HG02623 (cell line): Measurements from ENCODE around the gene SCFD2.
"Not testable (repeated sequence)": the region's sequence is repeated elsewhere in the genome, so short reads cannot be mapped to it uniquely, and the experiment has no call there.

Experiments
- ATAC-seq: cut with Tn5 transposase; IDR thresholded peaks from one replicate; pipeline ENCODE4 v1.9.1; 2021; ENCODE audit warnings: moderate library complexity; ENCODE audit not compliant: unreplicated experiment

SCFD2 gene

DNA sequence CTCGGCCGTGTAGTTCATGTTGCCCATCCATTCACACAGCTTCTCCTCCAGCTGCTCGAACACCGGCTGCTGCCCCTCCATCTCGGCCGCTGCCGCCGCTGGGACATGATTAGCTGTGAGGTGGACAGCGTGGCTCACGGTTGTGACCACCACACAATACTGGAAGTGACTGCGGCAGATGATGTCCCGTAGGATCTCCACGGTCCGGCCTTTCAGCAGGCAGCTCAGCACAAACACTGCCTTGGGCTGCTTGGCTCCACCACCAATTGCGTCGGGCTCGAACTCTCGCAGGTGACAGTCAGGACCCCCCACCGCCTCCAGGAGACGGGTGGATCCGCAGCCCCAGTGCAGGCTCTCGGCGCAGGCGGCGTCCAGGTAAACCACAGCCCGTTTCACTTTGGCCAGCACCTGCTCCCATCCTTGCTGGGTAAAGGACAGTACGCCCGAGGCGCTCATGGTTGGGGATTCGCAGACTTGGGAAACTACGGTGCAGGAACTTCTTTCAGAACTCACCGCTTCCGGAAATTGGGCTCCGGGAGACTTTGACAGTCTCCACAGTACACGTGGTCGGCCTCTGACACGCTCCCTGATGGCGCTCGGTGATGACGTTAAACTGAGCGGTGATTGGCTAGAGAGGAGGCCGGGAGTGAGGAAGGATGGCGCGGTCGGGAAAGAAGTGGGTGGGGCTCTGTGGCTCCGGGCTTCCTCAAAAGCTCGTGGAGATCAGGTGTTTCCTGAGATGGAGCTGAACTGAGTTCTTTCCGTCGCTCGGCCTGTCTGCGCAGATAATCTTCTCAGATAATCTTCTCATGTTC, at the start of gene SCFD2:
SCFD2 (minus strand) TSS at position 576 of the 815 bp plus-strand sequence.
- peak; percentile 99 for ATAC-seq

- not testable (repeated sequence) for ATAC-seq
Measured at GRCh38 chr4:53409479-53409878, 43.6 kb upstream of the SCFD2 start.

GRCh38 chr4:53380221-53380620, 14.4 kb upstream of the SCFD2 start:
- ATAC-seq = no peak

- ATAC-seq = no peak
Measured at GRCh38 chr4:53378171-53378482, 12.3 kb upstream of the SCFD2 start.

GRCh38 chr4:53377319-53378170, 11.7 kb upstream of the SCFD2 start, which contains the start of gene FIP1L1:
Gene FIP1L1, plus strand, starts transcription at chr4:53377641. Its CDS starts 198 bp downstream, at chr4:53377839.
- ATAC-seq = peak; percentile 85

DNA sequence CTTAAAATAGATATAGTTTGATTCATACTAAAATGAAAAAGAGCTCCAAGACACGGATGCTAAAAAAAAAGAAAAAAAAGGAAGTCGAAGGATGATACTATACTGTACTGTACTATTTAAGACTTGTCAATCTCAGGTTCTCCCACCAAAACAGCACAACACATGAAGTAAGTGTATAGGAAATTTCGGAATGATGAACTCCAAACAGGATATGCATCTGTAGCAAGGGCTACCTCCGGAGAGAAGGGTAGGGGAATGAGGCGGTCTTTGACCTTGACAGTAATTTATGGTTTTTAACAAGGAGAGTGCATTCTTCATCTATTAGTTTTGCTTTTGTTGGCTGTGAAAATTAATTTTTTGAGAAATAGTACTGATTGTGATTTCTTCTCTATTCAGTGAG, 11.0 kb upstream of the SCFD2 start:
- ATAC-seq = no peak

GRCh38 chr4:53374777-53375258, 9.0 kb upstream of the SCFD2 start:
- no peak for ATAC-seq

DNA sequence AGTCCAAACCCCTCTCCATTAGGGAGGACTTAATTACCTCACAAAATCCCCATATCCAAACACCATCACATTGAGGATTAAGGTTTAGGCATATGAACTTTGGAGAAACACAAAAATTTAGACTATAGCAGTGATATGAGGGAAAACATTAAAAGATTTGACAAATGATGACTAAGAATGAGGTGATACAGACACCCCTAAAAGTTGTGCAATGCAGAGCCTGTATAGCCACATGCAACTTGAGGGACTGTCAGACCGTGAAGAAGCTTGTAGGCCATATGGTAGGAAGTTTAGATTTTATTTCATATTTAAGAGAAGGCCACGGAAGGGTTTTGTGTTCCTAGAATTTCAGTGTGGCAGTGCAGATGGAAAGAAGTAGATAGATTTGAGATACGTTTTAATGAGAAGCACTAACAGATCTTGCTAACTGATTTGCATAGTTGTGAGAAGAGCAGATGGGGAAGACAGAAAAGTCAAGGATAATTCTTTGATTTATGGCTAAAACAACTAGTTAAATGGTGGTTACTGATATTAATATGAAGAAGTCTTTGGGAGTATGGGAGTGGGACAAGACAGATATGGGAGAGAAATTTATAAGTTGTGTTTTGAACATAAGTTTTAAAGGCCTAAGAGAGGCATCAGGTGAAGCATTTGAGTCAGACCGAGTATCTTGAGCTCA, 6.1 kb upstream of the SCFD2 start:
- ATAC-seq = no peak

DNA sequence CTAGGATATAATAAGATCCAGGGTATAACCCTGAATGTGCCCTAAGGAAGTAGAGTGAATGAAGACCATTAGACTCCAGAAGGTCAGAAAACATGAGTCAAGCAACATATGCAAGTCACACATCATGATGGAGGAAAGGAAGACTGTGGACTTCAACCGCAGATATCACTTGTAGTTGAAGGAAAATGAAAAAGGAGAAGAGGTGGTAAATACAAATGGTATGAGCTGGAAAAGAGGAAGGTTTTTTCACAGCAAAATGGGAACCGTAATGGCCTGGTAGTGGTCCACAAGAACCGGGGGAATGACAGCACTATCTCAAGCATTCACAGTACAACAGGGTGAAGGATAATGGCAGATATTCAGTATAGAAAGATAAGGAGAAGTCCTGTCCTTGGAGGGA, 5.2 kb upstream of the SCFD2 start:
- no peak for ATAC-seq

DNA sequence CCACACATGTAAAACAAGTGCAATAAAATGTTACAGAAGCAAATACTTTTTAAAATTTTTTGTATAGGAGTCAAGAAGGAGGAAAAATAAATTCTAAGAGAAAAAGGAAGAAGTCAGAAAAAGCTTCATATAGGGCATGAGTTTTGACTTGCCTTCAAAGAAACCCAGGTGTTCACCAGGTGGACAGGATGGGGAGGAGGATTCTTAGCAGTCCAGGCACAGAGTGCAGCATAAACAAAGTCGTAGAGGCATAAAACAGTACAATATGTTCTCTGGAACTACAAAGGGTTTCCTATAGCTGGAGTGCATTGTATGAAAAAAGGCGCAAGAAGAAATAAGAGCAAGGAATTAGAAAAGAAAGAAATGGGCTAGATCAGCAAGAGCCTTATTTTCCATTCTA, 1.9 kb upstream of the SCFD2 start:
- ATAC-seq = no peak

DNA sequence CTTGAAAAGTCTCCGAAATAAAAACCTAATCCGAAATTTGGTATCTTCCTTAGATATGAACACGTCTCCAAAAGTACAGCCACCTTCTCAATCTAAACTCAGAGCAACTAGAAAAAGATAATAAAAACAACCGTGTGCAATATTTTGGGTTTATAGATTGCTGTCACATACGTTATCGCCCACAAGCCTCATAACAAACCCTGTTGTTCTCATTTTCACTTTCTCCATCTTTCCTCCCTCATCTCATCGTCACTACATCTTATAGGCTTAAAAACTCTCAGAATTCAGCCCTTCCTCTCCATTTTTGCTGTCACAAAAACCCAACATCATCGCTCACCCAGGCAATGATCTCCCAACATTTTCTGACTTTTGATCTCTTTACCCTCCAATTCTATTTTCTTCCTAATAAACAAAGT, 448 bp upstream of the SCFD2 start:
- no peak for ATAC-seq

DNA sequence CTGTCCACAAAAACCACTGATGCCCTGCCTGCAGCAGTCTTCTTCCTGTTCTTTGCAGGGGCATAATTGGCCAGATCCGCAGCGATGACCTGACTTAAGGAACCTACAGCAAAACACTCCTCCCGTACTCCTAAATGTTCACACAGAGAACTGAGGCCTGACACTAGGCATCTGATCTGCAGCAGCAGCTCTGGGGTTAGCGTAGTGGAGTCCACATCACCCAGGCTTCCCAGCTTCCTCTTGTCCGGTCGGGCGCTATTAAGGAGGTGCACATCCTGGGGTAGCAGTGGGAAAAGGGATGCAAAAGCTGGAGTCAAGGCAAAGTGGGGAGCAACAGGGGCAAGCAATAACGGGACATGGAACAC, 758 bp downstream of the SCFD2 start:
- ATAC-seq = no peak

DNA sequence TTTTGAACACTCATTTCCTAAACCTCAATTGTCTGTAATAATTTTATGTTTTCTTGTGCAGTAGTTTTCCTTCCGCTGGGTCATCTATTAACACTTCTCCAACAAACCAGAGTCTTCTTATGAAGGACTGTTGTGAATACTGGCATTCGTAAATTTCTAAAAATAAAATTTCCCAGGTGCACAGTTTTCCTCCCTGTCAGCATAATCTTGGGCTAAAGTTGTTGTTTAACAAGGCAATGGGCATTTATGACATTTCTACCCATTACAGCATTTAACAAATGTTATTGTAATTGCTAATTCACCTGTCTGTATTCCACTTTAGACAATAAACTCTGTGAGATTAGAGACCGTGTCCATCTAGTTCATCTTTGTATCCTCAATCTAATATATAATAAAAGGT, 1.2 kb downstream of the SCFD2 start:
- no peak for ATAC-seq

DNA sequence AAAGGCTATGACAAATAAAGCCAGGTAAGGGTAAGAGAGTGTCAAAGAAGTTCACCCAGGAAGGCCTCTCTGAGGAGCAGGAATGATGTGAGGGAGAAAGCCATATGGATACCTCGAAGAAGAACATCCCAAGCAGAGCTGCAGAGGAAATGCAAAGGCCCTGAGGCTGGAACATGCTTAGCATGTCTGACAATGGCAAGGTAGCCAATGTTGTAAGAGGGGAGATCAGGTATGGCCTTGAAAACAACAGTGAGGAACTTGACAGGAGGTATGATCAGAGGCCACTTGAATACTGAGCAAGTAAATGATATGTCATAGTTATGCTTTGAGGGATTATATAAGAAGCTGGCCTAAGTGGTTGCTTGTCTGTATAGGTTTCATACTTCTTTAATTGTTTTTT, 3.8 kb downstream of the SCFD2 start:
- ATAC-seq = no peak

GRCh38 chr4:53361451-53361850, 4.4 kb downstream of the SCFD2 start:
- ATAC-seq = no peak

DNA sequence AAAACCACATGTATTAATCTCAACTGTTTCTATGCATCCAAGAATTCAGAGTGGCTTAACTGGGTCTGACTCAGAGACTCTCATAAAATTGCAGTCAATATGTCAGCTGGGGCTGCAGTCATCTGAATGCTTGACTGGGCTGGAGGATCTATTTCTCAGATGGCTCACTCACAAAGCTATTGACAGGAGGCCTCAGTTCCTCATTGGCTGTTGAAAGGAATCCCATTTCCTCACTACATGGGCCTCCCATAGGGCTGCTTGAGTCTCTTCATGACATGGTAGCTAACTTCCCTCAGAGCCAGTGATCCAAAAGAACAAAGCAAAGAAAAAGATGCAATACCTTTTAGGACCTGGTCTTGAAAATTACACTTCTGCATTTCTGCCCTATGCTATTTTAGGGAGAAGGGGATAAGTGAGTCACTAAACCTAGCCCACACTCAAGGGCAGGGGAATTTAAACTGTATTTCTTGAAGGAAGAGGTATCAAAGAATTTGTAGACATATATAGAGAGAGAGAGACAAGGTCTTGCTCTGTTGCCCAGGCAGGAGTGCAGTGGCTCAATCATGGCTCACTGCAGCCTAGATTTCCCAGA, 9.8 kb downstream of the SCFD2 start:
- no peak for ATAC-seq

- ATAC-seq = no peak
Measured at GRCh38 chr4:53354012-53354722, 11.7 kb downstream of the SCFD2 start.

- ATAC-seq = no peak
Measured at GRCh38 chr4:53349091-53349491, 16.8 kb downstream of the SCFD2 start.

- ATAC-seq = no peak
Measured at GRCh38 chr4:53348046-53348445, 17.8 kb downstream of the SCFD2 start.
